Thymus (tissue), 11 donors: Measurements from ENCODE around the gene POLD4. TPM values are rescaled to one million over a fixed set of nuclear protein-coding genes. Genes with fewer than 3 reads are reported as not detected.
A peak's percentile ranks its signal among the peaks of the same experiment; 100 is the strongest.

Experiments used
- DNase-seq, 9 donors: peaks; one replicate each; pipeline ENCODE4 v3.0.0-alpha.2; 2013; ENCODE audit warnings: low spot score in 9 of 9, low read depth in 6 of 9, missing footprints in 1 of 9
- H3K27ac ChIP-seq, 2 donors: one replicate each; pipeline ENCODE4 v1.5.1; 2013; ENCODE audit warnings: control low read depth in 1 of 2, low read depth in 1 of 2, low read length in 1 of 2, mild to moderate bottlenecking in 1 of 2, moderate library complexity in 1 of 2
- H3K27me3 ChIP-seq, 2 donors: one replicate each; pipeline ENCODE4 v1.5.1; 2013; ENCODE audit warnings: low read length in 1 of 2; ENCODE audit not compliant: control insufficient read depth in 2 of 2, insufficient read depth in 1 of 2
- H3K36me3 ChIP-seq, 2 donors: one replicate each; pipeline ENCODE4 v1.5.1; 2013; ENCODE audit warnings: low read length in 1 of 2, mild to moderate bottlenecking in 1 of 2, moderate library complexity in 1 of 2; ENCODE audit not compliant: control insufficient read depth in 2 of 2, insufficient read depth in 2 of 2
- H3K4me1 ChIP-seq, 2 donors: one replicate each; pipeline ENCODE4 v1.5.1; 2013; ENCODE audit warnings: low read length in 2 of 2; ENCODE audit not compliant: control insufficient read depth in 2 of 2, insufficient read depth in 2 of 2
- H3K4me3 ChIP-seq, 2 donors: one replicate each; pipeline ENCODE4 v1.5.1; 2013; ENCODE audit warnings: low read length in 2 of 2, control low read depth in 1 of 2, mild to moderate bottlenecking in 1 of 2
- H3K9me3 ChIP-seq, 2 donors: one replicate each; pipeline ENCODE4 v1.5.1; 2013; ENCODE audit warnings: low read length in 1 of 2, mild to moderate bottlenecking in 1 of 2; ENCODE audit not compliant: control insufficient read depth in 2 of 2, insufficient read depth in 1 of 2
- WGBS: extraction: QIAGEN DNeasy Blood & Tissue Kit; methylation state at CpG from one replicate; pipeline ENCODE4 v1.1.7; 2013; 5-methylcytosine and 5-hydroxymethylcytosine counted together
- polyA plus RNA-seq: library from polyadenylated mRNA; stranded (reverse); fragments of 200-250 nt; gene quantifications from one replicate; pipeline ENCODE4 v1.2.3, GENCODE V29; 2013
- total RNA-seq: library from RNA; stranded (reverse); fragments of 120-200 nt; gene quantifications from one replicate; pipeline ENCODE4 v1.2.4, GENCODE V29; 2013
- donor health status: healthy.

The POLD4 gene
- total and polyA plus RNA-seq, 2 donors = 70.0 to 143 TPM

- peaks cover 0 to 15% of the 10 kb centered on the region in 2 donors for H3K27me3 ChIP-seq
- peak overlapping the region; percentile 67 to 84 for H3K4me3 ChIP-seq
- peak; percentile 94 to 100 (median 97) for DNase-seq
- WGBS = under 1% methylated on average over 55 of the region's 55 CpGs
- H3K9me3 ChIP-seq = peaks cover 0 to 7% of the 10 kb centered on the region in 2 donors
- no peaks in the 10 kb centered on the region for H3K36me3 ChIP-seq
- H3K4me1 ChIP-seq = peaks cover 7 to 22% of the 10 kb centered on the region in 2 donors
- H3K27ac ChIP-seq = peak overlapping the region; percentile 86 to 88
These were observed 36.0 kb downstream of the POLD4 start for GRCh38 chr11:67317205-67317887.

DNA sequence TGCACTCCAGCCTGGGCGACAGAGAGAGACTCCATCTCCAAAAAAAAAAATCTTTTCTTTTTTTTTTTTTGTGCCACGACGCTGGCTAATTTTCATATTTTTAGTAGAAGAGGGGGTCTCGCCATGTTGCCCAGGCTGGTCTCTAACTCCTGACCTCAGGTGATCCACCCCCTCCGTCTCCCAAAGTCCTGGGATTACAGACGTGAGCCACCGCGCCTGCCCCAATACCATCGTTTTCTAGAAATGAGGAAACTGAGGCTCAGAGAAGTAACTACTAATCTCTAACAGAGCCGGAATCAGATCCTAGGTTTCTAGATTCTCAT is 36.5 kb downstream of the POLD4 start:
- DNase-seq = no peak
- Histone ChIP-seq H3K4me3 (peak overlapping the region; percentile 67 to 84), H3K9me3 (peaks cover 0 to 7% of the 10 kb centered on the region in 2 donors), H3K36me3 (no peaks in the 10 kb centered on the region), H3K4me1 (peaks cover 7 to 25% of the 10 kb centered on the region in 2 donors), H3K27me3 (peaks cover 0 to 15% of the 10 kb centered on the region in 2 donors), H3K27ac (peak overlapping the region; percentile 86 to 88)
- under 1% methylated on average over 10 of the region's 10 CpGs for WGBS

- Histone ChIP-seq H3K4me3 (no peak overlapping the region), H3K27ac (no peak overlapping the region), H3K9me3 (peaks cover 0 to 7% of the 10 kb centered on the region in 2 donors), H3K4me1 (peaks cover 7 to 25% of the 10 kb centered on the region in 2 donors), H3K27me3 (peaks cover 0 to 15% of the 10 kb centered on the region in 2 donors), H3K36me3 (peaks cover 2 to 6% of the 10 kb centered on the region in 2 donors)
- DNase-seq = no peak
- 96% methylated on average over 9 of the region's 9 CpGs for WGBS
These were observed 37.9 kb downstream of the POLD4 start for GRCh38 chr11:67315325-67315909.

DNA sequence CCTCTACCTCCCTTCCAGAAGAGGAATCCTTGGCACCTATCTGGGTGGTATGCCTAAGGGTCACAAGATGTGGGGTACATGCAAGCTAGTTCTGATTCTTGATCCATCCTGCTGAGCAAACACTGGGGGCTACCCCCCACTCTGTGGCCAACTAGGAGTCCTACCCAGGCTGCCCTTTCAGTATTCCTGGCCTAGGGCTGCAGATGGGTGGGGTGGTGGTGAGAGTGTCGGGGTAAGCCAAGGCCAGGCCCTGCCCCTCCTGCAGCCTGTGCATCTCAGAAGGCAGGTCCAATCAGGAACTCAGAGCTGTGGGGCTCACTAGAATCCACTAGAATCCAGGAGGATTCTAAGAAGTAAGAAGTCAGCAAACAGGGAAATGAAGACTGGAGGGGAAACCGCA is 39.1 kb downstream of the POLD4 start:
- H3K27me3 ChIP-seq = peaks cover 0 to 15% of the 10 kb centered on the region in 2 donors
- no peak overlapping the region for H3K27ac ChIP-seq
- peaks cover 7 to 25% of the 10 kb centered on the region in 2 donors for H3K4me1 ChIP-seq
- no peak for DNase-seq
- no peak overlapping the region for H3K4me3 ChIP-seq
- 98% methylated on average over 2 of the region's 2 CpGs for WGBS
- H3K36me3 ChIP-seq = peaks cover 2 to 14% of the 10 kb centered on the region in 2 donors
- H3K9me3 ChIP-seq = peaks cover 0 to 7% of the 10 kb centered on the region in 2 donors

DNA sequence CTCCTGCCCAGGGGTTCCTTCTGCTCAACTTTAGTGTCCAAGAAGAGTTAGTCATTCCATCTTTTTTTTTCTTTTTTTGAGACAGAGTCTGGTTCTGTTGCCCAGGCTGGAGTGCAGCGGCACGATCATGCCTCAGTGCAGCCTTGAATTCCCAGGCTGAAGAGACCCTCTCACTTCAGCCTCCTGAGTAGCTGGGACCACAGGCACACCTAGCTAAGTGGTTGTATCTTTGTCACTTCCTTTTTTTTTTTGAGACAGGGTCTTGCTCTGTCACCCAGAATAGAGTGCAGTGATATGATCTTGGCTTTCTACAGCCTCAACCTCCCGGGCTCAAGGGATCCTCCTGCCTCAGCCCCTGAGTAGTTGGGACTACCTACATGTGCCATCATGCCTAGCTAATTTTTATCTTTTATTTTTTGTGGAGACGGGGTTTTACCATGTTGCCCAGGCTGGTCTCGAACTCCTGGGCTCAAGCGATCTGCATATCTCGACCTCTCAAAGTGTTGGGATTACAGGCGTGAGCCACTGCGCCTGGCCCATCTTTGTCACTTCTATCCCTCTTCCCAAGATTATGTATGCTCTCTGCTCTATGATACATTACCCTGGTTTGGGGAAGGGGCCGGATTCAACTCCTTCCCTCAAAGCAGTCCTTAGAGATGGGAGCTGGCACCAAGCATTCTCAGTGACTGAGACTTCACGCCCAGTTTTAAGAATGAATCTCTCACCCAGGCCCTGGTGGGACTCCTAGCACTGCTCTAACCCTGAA is 40.0 kb downstream of the POLD4 start:
- no peak overlapping the region for H3K4me3 ChIP-seq
- peaks cover 0 to 7% of the 10 kb centered on the region in 2 donors for H3K9me3 ChIP-seq
- no peak for DNase-seq
- WGBS = 93% methylated on average over 11 of the region's 11 CpGs
- H3K27me3 ChIP-seq = peaks cover 0 to 6% of the 10 kb centered on the region in 2 donors
- H3K4me1 ChIP-seq = peaks cover 3 to 22% of the 10 kb centered on the region in 2 donors
- peaks cover 2 to 14% of the 10 kb centered on the region in 2 donors for H3K36me3 ChIP-seq
- H3K27ac ChIP-seq = no peak overlapping the region

GRCh38 chr11:67312187-67313021 is 40.9 kb downstream of the POLD4 start:
- H3K4me1 ChIP-seq = peaks cover 0 to 17% of the 10 kb centered on the region in 2 donors
- peak in 1 of 9 donors; percentile 21 for DNase-seq
- H3K4me3 ChIP-seq = no peak overlapping the region

GRCh38 chr11:67311556-67312082 is 41.7 kb downstream of the POLD4 start:
- Histone ChIP-seq H3K4me3 (no peak overlapping the region), H3K4me1 (peaks cover 0 to 12% of the 10 kb centered on the region in 2 donors), H3K27ac (no peak overlapping the region), H3K36me3 (peaks cover 2 to 14% of the 10 kb centered on the region in 2 donors), H3K9me3 (no peaks in the 10 kb centered on the region), H3K27me3 (no peaks in the 10 kb centered on the region)
- 93% methylated on average over 15 of the region's 15 CpGs for WGBS
- no peak for DNase-seq

More at GRCh38 chr11:67312187-67313021, 40.9 kb downstream of the POLD4 start:
- peaks cover 0 to 4% of the 10 kb centered on the region in 2 donors for H3K9me3 ChIP-seq
- WGBS = 86% methylated on average over 22 of the region's 22 CpGs
- peaks cover 2 to 14% of the 10 kb centered on the region in 2 donors for H3K36me3 ChIP-seq
- H3K27me3 ChIP-seq = no peaks in the 10 kb centered on the region
- H3K27ac ChIP-seq = peak overlapping the region in 1 of 2 donors; percentile 55

- no peaks in the 10 kb centered on the region for H3K9me3 ChIP-seq
- no peak overlapping the region for H3K27ac ChIP-seq
- no peak for DNase-seq
- H3K27me3 ChIP-seq = no peaks in the 10 kb centered on the region
- peaks cover 0 to 12% of the 10 kb centered on the region in 2 donors for H3K4me1 ChIP-seq
- H3K36me3 ChIP-seq = peaks cover 2 to 14% of the 10 kb centered on the region in 2 donors
- 96% methylated on average over 18 of the region's 18 CpGs for WGBS
- no peak overlapping the region for H3K4me3 ChIP-seq
These were observed 42.2 kb downstream of the POLD4 start for GRCh38 chr11:67311051-67311555.
